Measurements from ENCODE around the gene SLC39A12. TPM values are rescaled to one million over a fixed set of nuclear protein-coding genes. Genes with fewer than 3 reads are reported as not detected.

The SLC39A12 gene
- total RNA-seq, 1 donor from 2014 or later, result not detected

DNA sequence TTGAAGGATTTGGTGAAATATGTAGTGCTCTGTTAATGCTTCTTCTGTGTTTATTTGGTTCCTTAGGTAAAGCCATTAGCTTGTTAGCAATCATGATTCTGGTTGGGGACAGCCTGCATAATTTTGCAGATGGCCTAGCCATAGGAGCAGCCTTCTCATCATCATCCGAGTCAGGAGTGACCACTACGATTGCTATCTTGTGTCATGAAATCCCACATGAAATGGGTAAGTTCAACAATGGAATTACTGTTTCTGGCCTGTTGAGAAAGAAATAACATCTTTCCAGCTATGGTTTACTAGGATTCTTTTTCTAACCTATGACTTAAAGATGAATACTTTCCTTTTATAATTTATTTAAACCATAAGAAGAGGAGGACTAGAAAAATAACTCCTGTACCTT is 48.9 kb downstream of the SLC39A12 start:
- peaks cover 8% of the 10 kb centered on the region for H3K4me1 ChIP-seq (ENCODE audit: insufficient read depth, low read length)
- H2AFZ ChIP-seq (ENCODE audit: low read depth, low read length), result no peak overlapping the region
- DNase-seq (ENCODE audit: low read depth) (no peak), FAIRE-seq (no peak)
- TF ChIP-seq, protein P1, sequence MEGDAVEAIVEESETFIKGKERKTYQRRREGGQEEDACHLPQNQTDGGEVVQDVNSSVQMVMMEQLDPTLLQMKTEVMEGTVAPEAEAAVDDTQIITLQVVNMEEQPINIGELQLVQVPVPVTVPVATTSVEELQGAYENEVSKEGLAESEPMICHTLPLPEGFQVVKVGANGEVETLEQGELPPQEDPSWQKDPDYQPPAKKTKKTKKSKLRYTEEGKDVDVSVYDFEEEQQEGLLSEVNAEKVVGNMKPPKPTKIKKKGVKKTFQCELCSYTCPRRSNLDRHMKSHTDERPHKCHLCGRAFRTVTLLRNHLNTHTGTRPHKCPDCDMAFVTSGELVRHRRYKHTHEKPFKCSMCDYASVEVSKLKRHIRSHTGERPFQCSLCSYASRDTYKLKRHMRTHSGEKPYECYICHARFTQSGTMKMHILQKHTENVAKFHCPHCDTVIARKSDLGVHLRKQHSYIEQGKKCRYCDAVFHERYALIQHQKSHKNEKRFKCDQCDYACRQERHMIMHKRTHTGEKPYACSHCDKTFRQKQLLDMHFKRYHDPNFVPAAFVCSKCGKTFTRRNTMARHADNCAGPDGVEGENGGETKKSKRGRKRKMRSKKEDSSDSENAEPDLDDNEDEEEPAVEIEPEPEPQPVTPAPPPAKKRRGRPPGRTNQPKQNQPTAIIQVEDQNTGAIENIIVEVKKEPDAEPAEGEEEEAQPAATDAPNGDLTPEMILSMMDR (IDR thresholded peaks at IDR 0.05; ENCODE audit: insufficient read depth, low read depth, low read length), result no peak
- TF ChIP-seq EZH2 (IDR thresholded peaks at IDR 0.05; ENCODE audit: insufficient read depth, low read length), result no peak
- Mint-ChIP-seq H3K27ac (ENCODE audit: unreplicated experiment) (no peak overlapping the region), H3K36me3 (ENCODE audit: low read depth, unreplicated experiment) (no peaks in the 10 kb centered on the region), H3K27me3 (ENCODE audit: low read depth, unreplicated experiment) (no peaks in the 10 kb centered on the region), H3K4me1 (ENCODE audit: low read depth, unreplicated experiment) (peaks cover 7% of the 10 kb centered on the region), H3K9me3 (ENCODE audit: unreplicated experiment) (no peaks in the 10 kb centered on the region), H3K4me3 (ENCODE audit: unreplicated experiment) (no peak overlapping the region)
- H3K4me3 ChIP-seq (ENCODE audit: insufficient read depth, low read depth, low read length), result no peak overlapping the region
- no peak overlapping the region for H3K9ac ChIP-seq (ENCODE audit: low read length)
- H3K9me3 ChIP-seq (ENCODE audit: insufficient read depth, low read depth, low read length), result no peaks in the 10 kb centered on the region
- no peaks in the 10 kb centered on the region for H3K36me3 ChIP-seq (ENCODE audit: insufficient read depth, low read length)
- no peak overlapping the region for H3K4me2 ChIP-seq (ENCODE audit: low read length)
- no peaks in the 10 kb centered on the region for H3K79me2 ChIP-seq (ENCODE audit: insufficient read depth, low read length)
- H3K27ac ChIP-seq (ENCODE audit: low read depth, low read length), result no peak overlapping the region
- no peaks in the 10 kb centered on the region for H4K20me1 ChIP-seq (ENCODE audit: insufficient read depth, low read length)
- no peaks in the 10 kb centered on the region for H3K27me3 ChIP-seq (ENCODE audit: insufficient read depth, low read length)

DNA sequence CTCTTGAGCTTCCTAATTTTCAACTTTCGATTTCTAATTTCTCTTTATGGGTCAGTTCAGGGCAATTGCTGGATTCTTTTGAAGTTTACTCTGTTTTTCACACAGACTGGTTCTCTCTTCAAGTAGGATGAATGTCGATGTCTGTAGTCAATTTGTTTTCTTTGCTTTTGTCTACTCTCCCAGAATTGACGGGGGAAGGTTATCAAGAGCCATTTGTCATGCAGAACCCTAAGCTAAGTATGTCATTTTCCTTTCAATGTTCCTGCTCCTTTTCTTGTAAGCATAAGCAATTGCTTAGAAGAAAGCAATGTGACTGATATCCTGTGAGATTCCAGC is 53.7 kb downstream of the SLC39A12 start:
- no peaks in the 10 kb centered on the region for H3K9me3 ChIP-seq (ENCODE audit: insufficient read depth, low read depth, low read length)
- peak overlapping the region; percentile 53 for H3K9ac ChIP-seq (ENCODE audit: low read length)
- H3K27ac Mint-ChIP-seq (ENCODE audit: unreplicated experiment), result no peak overlapping the region
- H3K27me3 Mint-ChIP-seq (ENCODE audit: low read depth, unreplicated experiment), result no peaks in the 10 kb centered on the region
- peaks cover 6% of the 10 kb centered on the region for H3K9me3 Mint-ChIP-seq (ENCODE audit: unreplicated experiment)
- peak overlapping the region; percentile 49 for H3K27ac ChIP-seq (ENCODE audit: low read depth, low read length)
- no peaks in the 10 kb centered on the region for H4K20me1 ChIP-seq (ENCODE audit: insufficient read depth, low read length)
- no peak for FAIRE-seq
- no peak for TF ChIP-seq EZH2 (IDR thresholded peaks at IDR 0.05; ENCODE audit: insufficient read depth, low read length)
- TF ChIP-seq, protein P1 (IDR thresholded peaks at IDR 0.05; ENCODE audit: insufficient read depth, low read depth, low read length), result no peak
- peak overlapping the region; percentile 52 for H2AFZ ChIP-seq (ENCODE audit: low read depth, low read length)
- peaks cover 35% of the 10 kb centered on the region for H3K4me1 Mint-ChIP-seq (ENCODE audit: low read depth, unreplicated experiment)
- no peak overlapping the region for H3K4me3 Mint-ChIP-seq (ENCODE audit: unreplicated experiment)
- H3K4me1 ChIP-seq (ENCODE audit: insufficient read depth, low read length), result peaks cover 22% of the 10 kb centered on the region
- H3K4me3 ChIP-seq (ENCODE audit: insufficient read depth, low read depth, low read length), result peak overlapping the region; percentile 33
- DNase-seq (ENCODE audit: low read depth), result no peak
- no peaks in the 10 kb centered on the region for H3K27me3 ChIP-seq (ENCODE audit: insufficient read depth, low read length)
- peak overlapping the region; percentile 82 for H3K4me2 ChIP-seq (ENCODE audit: low read length)
- H3K36me3 ChIP-seq (ENCODE audit: insufficient read depth, low read length), result no peaks in the 10 kb centered on the region
- no peaks in the 10 kb centered on the region for H3K79me2 ChIP-seq (ENCODE audit: insufficient read depth, low read length)
- H3K36me3 Mint-ChIP-seq (ENCODE audit: low read depth, unreplicated experiment), result peaks cover 1% of the 10 kb centered on the region

DNA sequence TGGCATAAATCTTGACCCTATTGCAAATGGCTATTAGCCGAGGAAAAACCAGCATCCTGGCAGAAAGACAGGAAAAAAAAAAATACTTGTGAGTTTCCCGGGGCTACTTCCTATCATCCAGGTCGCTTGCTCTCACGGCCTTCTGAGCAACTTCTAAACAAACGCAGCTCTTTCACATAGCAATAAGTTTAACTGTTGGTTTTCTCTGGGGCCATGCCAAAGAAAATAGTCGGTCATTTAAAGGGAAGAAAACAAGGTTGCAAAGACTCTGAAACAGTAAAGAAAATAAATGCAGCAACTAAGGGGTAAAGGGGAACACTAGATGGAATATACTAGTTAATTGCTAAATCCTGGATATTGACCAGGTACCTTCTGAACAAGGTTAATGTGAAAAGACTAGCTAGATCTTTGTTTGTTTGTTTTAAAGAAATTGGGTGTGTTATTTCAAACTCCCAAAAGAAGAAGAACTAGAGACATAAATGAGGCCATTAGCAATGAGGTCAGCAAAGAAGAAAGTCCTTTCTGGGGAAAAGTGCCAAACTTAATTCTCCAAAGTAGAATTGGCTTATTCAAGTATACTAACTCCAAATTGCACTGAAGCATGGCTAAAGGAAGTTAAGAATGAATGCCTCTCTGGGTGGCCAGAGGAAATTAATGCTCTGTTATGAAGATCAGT is 54.2 kb downstream of the SLC39A12 start:
- H3K27me3 ChIP-seq (ENCODE audit: insufficient read depth, low read length), result no peaks in the 10 kb centered on the region
- no peaks in the 10 kb centered on the region for H3K9me3 ChIP-seq (ENCODE audit: insufficient read depth, low read depth, low read length)
- FAIRE-seq, result no peak
- H3K4me1 ChIP-seq (ENCODE audit: insufficient read depth, low read length), result peaks cover 25% of the 10 kb centered on the region
- peak overlapping the region; percentile 52 for H2AFZ ChIP-seq (ENCODE audit: low read depth, low read length)
- H3K9ac ChIP-seq (ENCODE audit: low read length), result peak overlapping the region; percentile 53
- Mint-ChIP-seq H3K27ac (ENCODE audit: unreplicated experiment) (no peak overlapping the region), H3K4me1 (ENCODE audit: low read depth, unreplicated experiment) (peaks cover 40% of the 10 kb centered on the region), H3K36me3 (ENCODE audit: low read depth, unreplicated experiment) (peaks cover 1% of the 10 kb centered on the region), H3K9me3 (ENCODE audit: unreplicated experiment) (peaks cover 6% of the 10 kb centered on the region), H3K27me3 (ENCODE audit: low read depth, unreplicated experiment) (no peaks in the 10 kb centered on the region), H3K4me3 (ENCODE audit: unreplicated experiment) (no peak overlapping the region)
- peak overlapping the region; percentile 33 for H3K4me3 ChIP-seq (ENCODE audit: insufficient read depth, low read depth, low read length)
- H3K79me2 ChIP-seq (ENCODE audit: insufficient read depth, low read length), result no peaks in the 10 kb centered on the region
- TF ChIP-seq EZH2 (IDR thresholded peaks at IDR 0.05; ENCODE audit: insufficient read depth, low read length), result no peak
- TF ChIP-seq, protein P1 (IDR thresholded peaks at IDR 0.05; ENCODE audit: insufficient read depth, low read depth, low read length), result no peak
- H3K27ac ChIP-seq (ENCODE audit: low read depth, low read length), result peak overlapping the region; percentile 49
- no peaks in the 10 kb centered on the region for H3K36me3 ChIP-seq (ENCODE audit: insufficient read depth, low read length)
- H3K4me2 ChIP-seq (ENCODE audit: low read length), result peak overlapping the region; percentile 82
- H4K20me1 ChIP-seq (ENCODE audit: insufficient read depth, low read length), result no peaks in the 10 kb centered on the region
- DNase-seq (ENCODE audit: low read depth), result peak; percentile 79
